PC-3 (cell line): ENCODE results near the gene CFAP410. TPM values are rescaled to one million over a fixed set of nuclear protein-coding genes. Genes with fewer than 3 reads are reported as not detected.

Source experiments
- ATAC-seq: fragments of 200-7000 bp; cut with Tn5 transposase; 2 replicates; pipeline ENCODE4 v1.9.1; 2020; ENCODE audit warnings: mild to moderate bottlenecking, moderate library complexity
- BruUV-seq: library from RNA; stranded (reverse); fragments of 400-500 nt; replicated peaks from 2 replicates; lab custom pipeline; 2021; lab: Mats Ljungman, UMichigan
- CTCF ChIA-PET: fragments of 300-600 bp; sonication (Branson Sonifier 250); formaldehyde crosslinking; loops from one replicate; lab custom pipeline; 2022; ENCODE audit warnings: antibody characterized with exemption; lab: Charles Lee
- POLR2A ChIA-PET: fragments of 300-600 bp; sonication (Branson Sonifier 250); formaldehyde crosslinking; loops from one replicate; lab custom pipeline; 2022; ENCODE audit warnings: antibody characterized with exemption; ENCODE audit not compliant: unreplicated experiment; lab: Charles Lee
- DNase-seq: peaks from one replicate; pipeline ENCODE4 v3.0.0-alpha.2; 2015
- H2AFZ ChIP-seq: fragments of 300-600 bp; sonication (generic); 2 replicates; pipeline ENCODE4 v1.6.0; 2016; ENCODE audit warnings: antibody characterized with exemption, low read length
- H3F3A ChIP-seq: fragments of 300-600 bp; sonication (generic); one replicate; pipeline ENCODE4 v1.6.0; 2017; ENCODE audit warnings: antibody characterized with exemption, low read length, control low read depth, mild to moderate bottlenecking; ENCODE audit not compliant: unreplicated experiment
- H3K27ac ChIP-seq: fragments of 300-600 bp; sonication (generic); 2 replicates; pipeline ENCODE4 v1.5.1; 2016; ENCODE audit warnings: mild to moderate bottlenecking, low read length
- H3K27me3 ChIP-seq: fragments of 300-600 bp; sonication (generic); 2 replicates; pipeline ENCODE4 v1.6.1; 2016; ENCODE audit warnings: low read length, mixed read lengths
- H3K36me3 ChIP-seq: fragments of 300-600 bp; sonication (generic); 2 replicates; pipeline ENCODE4 v1.6.1; 2016; ENCODE audit warnings: low read depth, mixed run types, low read length, mixed read lengths
- H3K4me1 ChIP-seq: fragments of 300-600 bp; sonication (generic); 2 replicates; pipeline ENCODE4 v1.5.1; 2016; ENCODE audit warnings: low read length; ENCODE audit not compliant: insufficient read depth
- H3K4me2 ChIP-seq: fragments of 300-600 bp; sonication (generic); 2 replicates; pipeline ENCODE4 v1.6.0; 2016; ENCODE audit warnings: low read length
- H3K4me3 ChIP-seq: fragments of 300-600 bp; sonication (generic); 2 replicates; pipeline ENCODE4 v1.5.1; 2016; ENCODE audit warnings: mild to moderate bottlenecking, low read length, mixed read lengths
- H3K79me2 ChIP-seq: fragments of 300-600 bp; sonication (generic); 2 replicates; pipeline ENCODE4 v1.6.1; 2017; ENCODE audit warnings: low read length, mixed read lengths
- H3K9ac ChIP-seq: fragments of 300-600 bp; sonication (generic); 2 replicates; pipeline ENCODE4 v1.6.0; 2016; ENCODE audit warnings: mild to moderate bottlenecking, low read length
- H3K9me2 ChIP-seq: fragments of 300-600 bp; sonication (generic); replicated peaks from 2 replicates; pipeline ENCODE4 v1.6.1; 2016; ENCODE audit warnings: mixed run types, low read length, mixed read lengths
- H3K9me3 ChIP-seq: fragments of 300-600 bp; sonication (generic); 2 replicates; pipeline ENCODE4 v1.6.1; 2016; ENCODE audit warnings: low read length, mixed read lengths
- H4K20me1 ChIP-seq: fragments of 300-600 bp; sonication (generic); 2 replicates; pipeline ENCODE4 v1.6.1; 2016; ENCODE audit warnings: low read length, mixed read lengths
- CTCF ChIP-seq: fragments of 300-600 bp; sonication (generic); conservative IDR thresholded peaks from 2 replicates; pipeline ENCODE4 v1.5.1; 2017; ENCODE audit warnings: antibody characterized with exemption, low read depth, mild to moderate bottlenecking, low read length
- EZH2 ChIP-seq: fragments of 300-600 bp; sonication (generic); IDR thresholded peaks from one replicate; pipeline ENCODE4 v1.6.1; 2017; ENCODE audit warnings: antibody characterized with exemption, mild to moderate bottlenecking, low read length; ENCODE audit not compliant: unreplicated experiment
- EZH2phosphoT487 ChIP-seq: fragments of 300-600 bp; sonication (generic); IDR thresholded peaks from 2 replicates; pipeline ENCODE4 v1.6.1; 2018; ENCODE audit warnings: mild to moderate bottlenecking, antibody characterized with exemption, low read length, borderline replicate concordance
- intact Hi-C: fragments of 100-400 bp; cut with micrococcal nuclease; formaldehyde crosslinking; loops from 2 replicates; pipeline ENCODE4 v1.9.0; 2023
- total RNA-seq: library from RNA; depleted of rRNA; stranded (reverse); fragments of >200 nt; gene quantifications from 2 replicates; pipeline ENCODE4 v1.2.3, GENCODE V29; 2014

The CFAP410 gene
- total RNA-seq, 1 experiment from 2014 or later: 18.4 TPM

- no peaks in the 10 kb centered on the region for H3K79me2 ChIP-seq
- H3K9me2 ChIP-seq: no peaks in the 10 kb centered on the region
- CTCF ChIA-PET: no interaction called here
- H4K20me1 ChIP-seq: no peaks in the 10 kb centered on the region
- TF ChIP-seq CTCF (no peak), EZH2 (no peak), EZH2phosphoT487 (no peak)
- no peaks in the 10 kb centered on the region for H3F3A ChIP-seq
- H3K27ac ChIP-seq: no peak overlapping the region
- POLR2A ChIA-PET: no interaction called here
- no peaks in the 10 kb centered on the region for H3K27me3 ChIP-seq
- no peak overlapping the region for H3K4me3 ChIP-seq
- H3K4me2 ChIP-seq: no peak overlapping the region
- no TSS peak for BruUV-seq
- no peaks in the 10 kb centered on the region for H3K9me3 ChIP-seq
- no peaks in the 10 kb centered on the region for H3K4me1 ChIP-seq
- DNase-seq (no peak), ATAC-seq (no peak)
- no peak overlapping the region for H3K9ac ChIP-seq
- intact Hi-C loops: no loop called here
- H2AFZ ChIP-seq: no peak overlapping the region
- H3K36me3 ChIP-seq: peaks cover 23% of the 10 kb centered on the region
These were observed 27.1 kb downstream of the CFAP410 start for GRCh38 chr21:44312089-44312488.

GRCh38 chr21:44310628-44311507, 28.3 kb downstream of the CFAP410 start:
- no peak overlapping the region for H3K27ac ChIP-seq
- H2AFZ ChIP-seq: no peak overlapping the region
- DNase-seq: no peak
- H3K4me2 ChIP-seq: no peak overlapping the region
- peaks cover 7% of the 10 kb centered on the region for H3K79me2 ChIP-seq
- POLR2A ChIA-PET: no interaction called here
- no peaks in the 10 kb centered on the region for H3K4me1 ChIP-seq
- TF ChIP-seq EZH2 (no peak), CTCF (no peak), EZH2phosphoT487 (no peak)
- H3F3A ChIP-seq: no peaks in the 10 kb centered on the region
- no peak overlapping the region for H3K9ac ChIP-seq
- CTCF ChIA-PET: no interaction called here
- no peaks in the 10 kb centered on the region for H3K9me2 ChIP-seq
- intact Hi-C loops: no loop called here
- no peak for ATAC-seq
- no peak overlapping the region for H3K4me3 ChIP-seq
- no peaks in the 10 kb centered on the region; the same call in 1 of the 2 replicates for H4K20me1 ChIP-seq
- peaks cover 27% of the 10 kb centered on the region for H3K36me3 ChIP-seq
- no peaks in the 10 kb centered on the region for H3K27me3 ChIP-seq
- no peaks in the 10 kb centered on the region for H3K9me3 ChIP-seq
- BruUV-seq: no TSS peak
